Non-pigmented ciliary epithelial cell (primary cell): ENCODE measurements around the gene PDIK1L.
A peak's percentile ranks its signal among the peaks of the same experiment; 100 is the strongest.
"Not testable (repeated sequence)": the region's sequence is repeated elsewhere in the genome, so short reads cannot be mapped to it uniquely, and the experiment has no call there.

Experiments
- DNase-seq: peaks from one replicate; pipeline ENCODE4 v3.0.0-alpha.2; 2010; ENCODE audit warnings: low read depth

Gene PDIK1L

GRCh38 chr1:26090893-26091292 is 20.7 kb upstream of the PDIK1L start:
- no peak for DNase-seq

GRCh38 chr1:26092422-26092821 is 19.2 kb upstream of the PDIK1L start:
- DNase-seq: no peak

GRCh38 chr1:26093569-26093968 is 18.1 kb upstream of the PDIK1L start:
- DNase-seq: not testable (repeated sequence)

- no peak for DNase-seq
Observed at GRCh38 chr1:26094076-26094669, 17.5 kb upstream of the PDIK1L start.

- DNase-seq: no peak
Observed at GRCh38 chr1:26094677-26095383, 16.8 kb upstream of the PDIK1L start.

GRCh38 chr1:26096471-26096870 is 15.2 kb upstream of the PDIK1L start:
- no peak for DNase-seq

GRCh38 chr1:26097696-26098095 is 13.9 kb upstream of the PDIK1L start:
- peak; percentile 32 for DNase-seq

GRCh38 chr1:26098602-26099001 is 13.0 kb upstream of the PDIK1L start:
- DNase-seq: no peak

- DNase-seq: no peak
Observed at GRCh38 chr1:26099780-26100179, 11.8 kb upstream of the PDIK1L start.

GRCh38 chr1:26100204-26100603 is 11.4 kb upstream of the PDIK1L start:
- DNase-seq: not testable (repeated sequence)

- no peak for DNase-seq
Observed at GRCh38 chr1:26102119-26102518, 9.5 kb upstream of the PDIK1L start.

GRCh38 chr1:26102526-26102925 is 9.1 kb upstream of the PDIK1L start:
- no peak for DNase-seq

- DNase-seq: not testable (repeated sequence)
Observed at GRCh38 chr1:26105226-26105548, 6.4 kb upstream of the PDIK1L start.

- DNase-seq: no peak
Observed at GRCh38 chr1:26109229-26110164, 2.1 kb upstream of the PDIK1L start.

- DNase-seq: no peak
Observed at GRCh38 chr1:26110731-26111529, 694 bp upstream of the PDIK1L start.

GRCh38 chr1:26112407-26112775 is 767 bp downstream of the PDIK1L start:
- no peak for DNase-seq

- DNase-seq: no peak
Observed at GRCh38 chr1:26114165-26114927, 2.7 kb downstream of the PDIK1L start.

GRCh38 chr1:26119892-26120608 is 8.4 kb downstream of the PDIK1L start:
- DNase-seq: no peak

GRCh38 chr1:26121854-26122773 is 10.5 kb downstream of the PDIK1L start:
- no peak for DNase-seq
